ENCODE data around the gene ARL15.

Gene ARL15

DNA sequence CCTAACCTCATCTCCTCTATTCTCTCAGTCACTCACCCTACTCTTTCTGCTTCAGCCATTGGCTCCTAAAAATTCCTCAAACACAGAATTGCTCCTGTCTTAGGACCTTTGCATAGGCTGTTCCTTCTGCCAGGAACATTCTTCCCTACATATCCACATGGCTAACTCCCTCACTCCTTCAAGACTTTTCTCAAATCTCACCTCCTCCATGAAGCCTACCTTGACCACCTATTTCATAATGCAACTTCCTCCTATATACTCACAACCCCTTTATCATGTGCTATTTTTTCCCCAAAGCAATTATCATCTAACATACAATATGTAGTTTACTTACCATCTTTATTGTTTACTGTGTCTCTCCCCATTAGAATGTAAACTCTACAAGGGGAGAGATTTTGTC, 45.8 kb downstream of the ARL15 start:
- H3K4me1 ChIP-seq (ENCODE audit: insufficient read depth, low read length): no peaks in the 10 kb centered on the region
- ATAC-seq (ENCODE audit: insufficient read depth, low read depth): no peak
- H3K27me3 ChIP-seq (ENCODE audit: insufficient read depth, low read length, poor library complexity): no peaks in the 10 kb centered on the region
- TF ChIP-seq, protein P1, sequence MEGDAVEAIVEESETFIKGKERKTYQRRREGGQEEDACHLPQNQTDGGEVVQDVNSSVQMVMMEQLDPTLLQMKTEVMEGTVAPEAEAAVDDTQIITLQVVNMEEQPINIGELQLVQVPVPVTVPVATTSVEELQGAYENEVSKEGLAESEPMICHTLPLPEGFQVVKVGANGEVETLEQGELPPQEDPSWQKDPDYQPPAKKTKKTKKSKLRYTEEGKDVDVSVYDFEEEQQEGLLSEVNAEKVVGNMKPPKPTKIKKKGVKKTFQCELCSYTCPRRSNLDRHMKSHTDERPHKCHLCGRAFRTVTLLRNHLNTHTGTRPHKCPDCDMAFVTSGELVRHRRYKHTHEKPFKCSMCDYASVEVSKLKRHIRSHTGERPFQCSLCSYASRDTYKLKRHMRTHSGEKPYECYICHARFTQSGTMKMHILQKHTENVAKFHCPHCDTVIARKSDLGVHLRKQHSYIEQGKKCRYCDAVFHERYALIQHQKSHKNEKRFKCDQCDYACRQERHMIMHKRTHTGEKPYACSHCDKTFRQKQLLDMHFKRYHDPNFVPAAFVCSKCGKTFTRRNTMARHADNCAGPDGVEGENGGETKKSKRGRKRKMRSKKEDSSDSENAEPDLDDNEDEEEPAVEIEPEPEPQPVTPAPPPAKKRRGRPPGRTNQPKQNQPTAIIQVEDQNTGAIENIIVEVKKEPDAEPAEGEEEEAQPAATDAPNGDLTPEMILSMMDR (IDR thresholded peaks at IDR 0.05; ENCODE audit: borderline replicate concordance, extremely low read depth, low read length, poor library complexity, severe bottlenecking): no peak
- TF ChIP-seq EZH2 (IDR thresholded peaks at IDR 0.05; ENCODE audit: borderline replicate concordance, low read depth, low read length, severe bottlenecking): no peak
- H2AFZ ChIP-seq (ENCODE audit: low read depth, low read length): no peak overlapping the region
- H3K36me3 ChIP-seq (ENCODE audit: insufficient read depth, low read length): no peaks in the 10 kb centered on the region
- DNase-seq: no peak
- no peak overlapping the region for H3K9ac ChIP-seq (ENCODE audit: low read depth, low read length)
- H3K4me2 ChIP-seq (ENCODE audit: insufficient read depth, low read length): no peak overlapping the region
- H3K9me3 ChIP-seq (ENCODE audit: insufficient read depth, low read length, severe bottlenecking): no peaks in the 10 kb centered on the region
- 0 out of 2 replicates have a peak, but pooled peaks cover 3% of the 10 kb centered on the region for H4K20me1 ChIP-seq (ENCODE audit: insufficient read depth, low read length)
- H3K4me3 ChIP-seq (ENCODE audit: low read depth in 1 of 2, low read length in 2 of 2): no peak overlapping the region
- no peak overlapping the region for H3K27ac ChIP-seq (ENCODE audit: low read length)
- 0 out of 2 replicates have a peak, but pooled peaks cover 3% of the 10 kb centered on the region for H3K79me2 ChIP-seq (ENCODE audit: insufficient read depth, low read length)

DNA sequence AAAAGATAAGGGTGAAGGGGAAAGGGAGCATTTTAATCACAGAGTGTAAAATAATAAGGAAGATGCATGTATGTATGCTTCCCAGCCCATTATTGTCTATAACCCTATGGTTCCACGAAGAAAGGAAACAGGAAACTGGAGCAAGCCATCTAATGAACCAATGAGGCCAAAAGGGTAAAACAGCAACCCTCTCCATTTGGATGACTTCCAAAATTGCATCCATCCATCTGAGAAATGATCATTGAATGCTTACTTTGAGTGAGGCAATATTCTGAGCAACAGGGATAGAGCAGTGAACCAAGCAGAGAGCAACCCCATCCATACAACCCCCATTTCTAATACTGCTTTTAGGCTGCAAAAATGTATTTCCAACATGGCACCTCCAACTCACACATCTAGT, 46.9 kb downstream of the ARL15 start:
- no peak overlapping the region for H3K9ac ChIP-seq (ENCODE audit: low read depth, low read length)
- TF ChIP-seq, protein P1 (IDR thresholded peaks at IDR 0.05; ENCODE audit: borderline replicate concordance, extremely low read depth, low read length, poor library complexity, severe bottlenecking): no peak
- no peak for TF ChIP-seq EZH2 (IDR thresholded peaks at IDR 0.05; ENCODE audit: borderline replicate concordance, low read depth, low read length, severe bottlenecking)
- no peak overlapping the region for H2AFZ ChIP-seq (ENCODE audit: low read depth, low read length)
- no peak overlapping the region for H3K4me3 ChIP-seq (ENCODE audit: low read depth in 1 of 2, low read length in 2 of 2)
- no peaks in the 10 kb centered on the region for H3K9me3 ChIP-seq (ENCODE audit: insufficient read depth, low read length, severe bottlenecking)
- H3K4me1 ChIP-seq (ENCODE audit: insufficient read depth, low read length): peaks cover 7% of the 10 kb centered on the region
- ATAC-seq (ENCODE audit: insufficient read depth, low read depth) (no peak), DNase-seq (no peak)
- no peaks in the 10 kb centered on the region for H3K36me3 ChIP-seq (ENCODE audit: insufficient read depth, low read length)
- peaks cover 3% of the 10 kb centered on the region; the same call in 1 of the 2 replicates for H3K79me2 ChIP-seq (ENCODE audit: insufficient read depth, low read length)
- H4K20me1 ChIP-seq (ENCODE audit: insufficient read depth, low read length): peaks cover 6% of the 10 kb centered on the region; the same call in 1 of the 2 replicates
- no peak overlapping the region for H3K4me2 ChIP-seq (ENCODE audit: insufficient read depth, low read length)
- no peak overlapping the region for H3K27ac ChIP-seq (ENCODE audit: low read length)
- no peaks in the 10 kb centered on the region for H3K27me3 ChIP-seq (ENCODE audit: insufficient read depth, low read length, poor library complexity)

DNA sequence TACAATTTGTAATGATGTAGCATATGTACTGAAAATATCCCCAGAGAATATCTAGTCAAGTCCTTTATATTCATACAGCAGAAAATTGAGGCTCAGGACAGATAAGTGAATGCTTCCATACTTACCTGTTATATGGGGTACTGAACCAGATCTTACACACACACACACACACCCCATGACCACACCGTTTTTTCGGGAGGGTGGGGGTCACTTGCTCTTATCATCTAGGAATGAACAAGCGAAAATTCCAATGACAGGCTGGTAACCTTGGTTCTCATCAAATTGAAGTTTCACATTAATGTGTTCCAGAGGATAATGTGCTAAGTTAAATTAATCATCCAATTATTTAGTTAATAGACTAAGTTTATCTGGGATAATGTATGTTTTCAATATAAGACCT, 48.8 kb downstream of the ARL15 start:
- Histone ChIP-seq H3K4me2 (ENCODE audit: insufficient read depth, low read length) (no peak overlapping the region), H2AFZ (ENCODE audit: low read depth, low read length) (no peak overlapping the region), H3K9me3 (ENCODE audit: insufficient read depth, low read length, severe bottlenecking) (no peaks in the 10 kb centered on the region), H3K79me2 (ENCODE audit: insufficient read depth, low read length) (peaks cover 3% of the 10 kb centered on the region; the same call in 1 of the 2 replicates), H3K36me3 (ENCODE audit: insufficient read depth, low read length) (no peaks in the 10 kb centered on the region), H3K4me3 (ENCODE audit: low read depth in 1 of 2, low read length in 2 of 2) (no peak overlapping the region), H4K20me1 (ENCODE audit: insufficient read depth, low read length) (peaks cover 12% of the 10 kb centered on the region; the same call in 1 of the 2 replicates), H3K4me1 (ENCODE audit: insufficient read depth, low read length) (peaks cover 20% of the 10 kb centered on the region), H3K27ac (ENCODE audit: low read length) (no peak overlapping the region), H3K27me3 (ENCODE audit: insufficient read depth, low read length, poor library complexity) (no peaks in the 10 kb centered on the region), H3K9ac (ENCODE audit: low read depth, low read length) (no peak overlapping the region)
- TF ChIP-seq, protein P1 (IDR thresholded peaks at IDR 0.05; ENCODE audit: borderline replicate concordance, extremely low read depth, low read length, poor library complexity, severe bottlenecking): no peak
- TF ChIP-seq EZH2 (IDR thresholded peaks at IDR 0.05; ENCODE audit: borderline replicate concordance, low read depth, low read length, severe bottlenecking): no peak
- DNase-seq: no peak
- ATAC-seq (ENCODE audit: insufficient read depth, low read depth): no peak
